GM12891 (cell line): ENCODE results near the gene RPL35.

ENCODE experiments used
- PAX5 ChIP-seq: IDR thresholded peaks from 2 replicates; pipeline ENCODE4 v1.6.1; 2011; ENCODE audit warnings: low read length, moderate library complexity, mild to moderate bottlenecking; ENCODE audit not compliant: insufficient read depth, severe bottlenecking
- POLR2A ChIP-seq: IDR thresholded peaks from 2 replicates; pipeline ENCODE4 v1.6.1; 2011; ENCODE audit warnings: low read depth, low read length, control low read depth
- POLR2AphosphoS5 ChIP-seq: IDR thresholded peaks from 2 replicates; pipeline ENCODE4 v1.6.1; 2011; ENCODE audit warnings: low read depth, low read length, control low read depth
- POU2F2 ChIP-seq: IDR thresholded peaks from 2 replicates; pipeline ENCODE4 v1.6.1; 2011; ENCODE audit warnings: low read depth, mild to moderate bottlenecking, control low read depth, low read length, moderate library complexity
- SPI1 ChIP-seq: IDR thresholded peaks from 2 replicates; pipeline ENCODE4 v1.6.1; 2011; ENCODE audit warnings: low read depth, low read length, control low read depth
- TAF1 ChIP-seq: IDR thresholded peaks from 2 replicates; pipeline ENCODE4 v1.6.1; 2011; ENCODE audit warnings: low read depth, low read length, control low read depth

- TF ChIP-seq POLR2AphosphoS5 (no peak), POLR2A (no peak), TAF1 (no peak), SPI1 (no peak), PAX5 (no peak), POU2F2 (no peak)
Observed at GRCh38 chr9:124809211-124809610, 52.5 kb downstream of the RPL35 start.
